SIG-M5 treated with dmso at 0.1 percent for 504 hours (cell line): ENCODE measurements around the gene PIP5KL1.
"Not testable (repeated sequence)": the region's sequence is repeated elsewhere in the genome, so short reads cannot be mapped to it uniquely, and the experiment has no call there.

Experiments used
- DNase-seq: peaks from one replicate; lab custom pipeline; 2025; ENCODE audit not compliant: unreplicated experiment; lab: John Stamatoyannopoulos, UW

Gene PIP5KL1

GRCh38 chr9:127896395-127897192 is 34.0 kb downstream of the PIP5KL1 start:
- DNase-seq = no peak

GRCh38 chr9:127895811-127896210 is 34.8 kb downstream of the PIP5KL1 start:
- no peak for DNase-seq

- DNase-seq = no peak
These were observed 37.2 kb downstream of the PIP5KL1 start for GRCh38 chr9:127893392-127893791.

GRCh38 chr9:127892831-127893230 is 37.7 kb downstream of the PIP5KL1 start:
- DNase-seq = no peak

GRCh38 chr9:127890053-127890452 is 40.5 kb downstream of the PIP5KL1 start:
- DNase-seq = no peak

GRCh38 chr9:127887792-127888191 is 42.8 kb downstream of the PIP5KL1 start:
- no peak for DNase-seq

GRCh38 chr9:127886401-127886972 is 44.1 kb downstream of the PIP5KL1 start:
- DNase-seq = no peak

- no peak for DNase-seq
These were observed 44.9 kb downstream of the PIP5KL1 start for GRCh38 chr9:127885508-127886281.

GRCh38 chr9:127884976-127885490 is 45.5 kb downstream of the PIP5KL1 start:
- DNase-seq = no peak

GRCh38 chr9:127884427-127884911 is 46.1 kb downstream of the PIP5KL1 start:
- DNase-seq = no peak

GRCh38 chr9:127883959-127884358 is 46.6 kb downstream of the PIP5KL1 start:
- DNase-seq = no peak

- not testable (repeated sequence) for DNase-seq
These were observed 48.9 kb downstream of the PIP5KL1 start for GRCh38 chr9:127881715-127882114.

- DNase-seq = no peak
These were observed 50.4 kb downstream of the PIP5KL1 start for GRCh38 chr9:127880143-127880542.

- DNase-seq = no peak
These were observed 51.8 kb downstream of the PIP5KL1 start for GRCh38 chr9:127878652-127879390.

GRCh38 chr9:127878001-127878651 is 52.5 kb downstream of the PIP5KL1 start:
- no peak for DNase-seq

GRCh38 chr9:127877566-127877998 is 53.0 kb downstream of the PIP5KL1 start, which contains the start of gene AK1:
TSS of gene AK1 (minus strand) at chr9:127877675. CDS start at chr9:127874617, 3,058 bp downstream.
- no peak for DNase-seq

GRCh38 chr9:127876764-127877562 is 53.6 kb downstream of the PIP5KL1 start:
- no peak for DNase-seq

- no peak for DNase-seq
These were observed 54.4 kb downstream of the PIP5KL1 start for GRCh38 chr9:127876026-127876763.
